WTC11 (cell line): ENCODE measurements around the gene SPHK2.

Source experiments
- GABPB1 ChIP-seq: sonication (generic); formaldehyde crosslinking; IDR thresholded peaks from 2 replicates; pipeline ENCODE4 v1.8.1; 2023; ENCODE audit warnings: mild to moderate bottlenecking, missing genetic modification reagents
- TF ChIP-seq, protein P1 (sequence below): fragments of 200-600 bp; IDR thresholded peaks from 2 replicates; pipeline ENCODE4 v1.8.0; 2022; ENCODE audit warnings: antibody characterized with exemption
- TF ChIP-seq, protein P2 (sequence below): sonication (generic); formaldehyde crosslinking; IDR thresholded peaks from 2 replicates; pipeline ENCODE4 v1.8.0; 2022; ENCODE audit warnings: mild to moderate bottlenecking, missing genetic modification reagents
- TF ChIP-seq, protein P3 (sequence below): sonication (generic); formaldehyde crosslinking; IDR thresholded peaks from 2 replicates; pipeline ENCODE4 v1.8.1; 2023; ENCODE audit warnings: mild to moderate bottlenecking, missing genetic modification reagents
- TF ChIP-seq, protein P4 (sequence below): sonication (generic); formaldehyde crosslinking; IDR thresholded peaks from 2 replicates; pipeline ENCODE4 v1.8.0; 2023; ENCODE audit warnings: missing genetic modification reagents
- TF ChIP-seq, protein P5 (sequence below): sonication (generic); formaldehyde crosslinking; IDR thresholded peaks from 2 replicates; pipeline ENCODE4 v1.8.0; 2022; ENCODE audit warnings: missing genetic modification reagents
- TF ChIP-seq, protein P6 (sequence below): sonication (generic); formaldehyde crosslinking; IDR thresholded peaks from 2 replicates; pipeline ENCODE4 v1.8.0; 2022; ENCODE audit warnings: mild to moderate bottlenecking, missing genetic modification reagents

DNA sequence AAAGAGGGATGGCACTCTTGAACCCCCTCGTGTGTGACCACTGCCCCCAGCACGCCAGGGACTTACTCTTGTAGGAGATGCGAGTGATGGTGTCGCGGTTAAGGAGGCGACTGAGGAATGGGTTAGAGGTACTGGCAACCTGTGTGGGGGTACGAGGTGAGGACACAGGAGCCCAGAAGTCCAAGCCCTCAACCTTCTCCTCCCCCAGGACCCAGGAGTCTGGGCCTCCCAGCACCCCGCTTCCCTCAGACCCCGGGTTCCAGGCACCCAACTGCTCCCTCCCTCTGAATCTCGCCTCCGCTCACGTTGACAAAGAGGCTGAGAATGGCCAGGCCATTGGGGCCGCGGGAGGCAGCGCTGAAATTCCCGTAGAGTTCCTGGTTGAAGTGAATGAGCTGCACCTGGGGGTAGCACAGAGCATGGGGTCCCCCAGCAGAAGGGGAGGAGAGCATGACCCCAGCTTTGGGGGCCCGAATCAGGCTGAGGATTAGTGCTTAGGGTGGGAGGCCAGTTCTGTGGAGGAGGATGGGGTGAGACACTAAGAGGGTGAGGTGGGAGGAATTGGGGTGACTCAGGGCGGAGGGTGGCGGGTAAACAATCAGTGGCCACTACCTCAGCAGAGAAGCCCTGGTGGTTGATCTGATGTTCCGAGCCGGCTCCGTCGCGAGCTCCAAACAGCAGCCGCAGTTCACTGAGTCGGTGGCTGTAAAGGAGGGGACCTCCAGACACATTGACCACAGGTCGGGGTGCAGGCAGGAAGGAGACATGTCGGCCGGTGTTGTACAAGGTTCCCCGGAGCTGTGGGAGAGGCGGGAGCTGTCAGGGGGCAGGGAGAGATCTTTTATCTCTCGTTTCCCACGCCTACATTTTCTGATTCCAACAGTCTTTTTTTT lies 20.4 kb downstream of the SPHK2 start:
- TF ChIP-seq, protein P1, sequence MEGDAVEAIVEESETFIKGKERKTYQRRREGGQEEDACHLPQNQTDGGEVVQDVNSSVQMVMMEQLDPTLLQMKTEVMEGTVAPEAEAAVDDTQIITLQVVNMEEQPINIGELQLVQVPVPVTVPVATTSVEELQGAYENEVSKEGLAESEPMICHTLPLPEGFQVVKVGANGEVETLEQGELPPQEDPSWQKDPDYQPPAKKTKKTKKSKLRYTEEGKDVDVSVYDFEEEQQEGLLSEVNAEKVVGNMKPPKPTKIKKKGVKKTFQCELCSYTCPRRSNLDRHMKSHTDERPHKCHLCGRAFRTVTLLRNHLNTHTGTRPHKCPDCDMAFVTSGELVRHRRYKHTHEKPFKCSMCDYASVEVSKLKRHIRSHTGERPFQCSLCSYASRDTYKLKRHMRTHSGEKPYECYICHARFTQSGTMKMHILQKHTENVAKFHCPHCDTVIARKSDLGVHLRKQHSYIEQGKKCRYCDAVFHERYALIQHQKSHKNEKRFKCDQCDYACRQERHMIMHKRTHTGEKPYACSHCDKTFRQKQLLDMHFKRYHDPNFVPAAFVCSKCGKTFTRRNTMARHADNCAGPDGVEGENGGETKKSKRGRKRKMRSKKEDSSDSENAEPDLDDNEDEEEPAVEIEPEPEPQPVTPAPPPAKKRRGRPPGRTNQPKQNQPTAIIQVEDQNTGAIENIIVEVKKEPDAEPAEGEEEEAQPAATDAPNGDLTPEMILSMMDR = no peak
- TF ChIP-seq, protein P2, sequence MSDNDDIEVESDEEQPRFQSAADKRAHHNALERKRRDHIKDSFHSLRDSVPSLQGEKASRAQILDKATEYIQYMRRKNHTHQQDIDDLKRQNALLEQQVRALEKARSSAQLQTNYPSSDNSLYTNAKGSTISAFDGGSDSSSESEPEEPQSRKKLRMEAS = no peak
- TF ChIP-seq, protein P3, sequence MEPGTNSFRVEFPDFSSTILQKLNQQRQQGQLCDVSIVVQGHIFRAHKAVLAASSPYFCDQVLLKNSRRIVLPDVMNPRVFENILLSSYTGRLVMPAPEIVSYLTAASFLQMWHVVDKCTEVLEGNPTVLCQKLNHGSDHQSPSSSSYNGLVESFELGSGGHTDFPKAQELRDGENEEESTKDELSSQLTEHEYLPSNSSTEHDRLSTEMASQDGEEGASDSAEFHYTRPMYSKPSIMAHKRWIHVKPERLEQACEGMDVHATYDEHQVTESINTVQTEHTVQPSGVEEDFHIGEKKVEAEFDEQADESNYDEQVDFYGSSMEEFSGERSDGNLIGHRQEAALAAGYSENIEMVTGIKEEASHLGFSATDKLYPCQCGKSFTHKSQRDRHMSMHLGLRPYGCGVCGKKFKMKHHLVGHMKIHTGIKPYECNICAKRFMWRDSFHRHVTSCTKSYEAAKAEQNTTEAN (CRISPR knock-in tag) = no peak
- TF ChIP-seq, protein P4, sequence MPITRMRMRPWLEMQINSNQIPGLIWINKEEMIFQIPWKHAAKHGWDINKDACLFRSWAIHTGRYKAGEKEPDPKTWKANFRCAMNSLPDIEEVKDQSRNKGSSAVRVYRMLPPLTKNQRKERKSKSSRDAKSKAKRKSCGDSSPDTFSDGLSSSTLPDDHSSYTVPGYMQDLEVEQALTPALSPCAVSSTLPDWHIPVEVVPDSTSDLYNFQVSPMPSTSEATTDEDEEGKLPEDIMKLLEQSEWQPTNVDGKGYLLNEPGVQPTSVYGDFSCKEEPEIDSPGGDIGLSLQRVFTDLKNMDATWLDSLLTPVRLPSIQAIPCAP = no peak
- TF ChIP-seq GABPB1 (CRISPR knock-in tag) = no peak
- TF ChIP-seq, protein P5, sequence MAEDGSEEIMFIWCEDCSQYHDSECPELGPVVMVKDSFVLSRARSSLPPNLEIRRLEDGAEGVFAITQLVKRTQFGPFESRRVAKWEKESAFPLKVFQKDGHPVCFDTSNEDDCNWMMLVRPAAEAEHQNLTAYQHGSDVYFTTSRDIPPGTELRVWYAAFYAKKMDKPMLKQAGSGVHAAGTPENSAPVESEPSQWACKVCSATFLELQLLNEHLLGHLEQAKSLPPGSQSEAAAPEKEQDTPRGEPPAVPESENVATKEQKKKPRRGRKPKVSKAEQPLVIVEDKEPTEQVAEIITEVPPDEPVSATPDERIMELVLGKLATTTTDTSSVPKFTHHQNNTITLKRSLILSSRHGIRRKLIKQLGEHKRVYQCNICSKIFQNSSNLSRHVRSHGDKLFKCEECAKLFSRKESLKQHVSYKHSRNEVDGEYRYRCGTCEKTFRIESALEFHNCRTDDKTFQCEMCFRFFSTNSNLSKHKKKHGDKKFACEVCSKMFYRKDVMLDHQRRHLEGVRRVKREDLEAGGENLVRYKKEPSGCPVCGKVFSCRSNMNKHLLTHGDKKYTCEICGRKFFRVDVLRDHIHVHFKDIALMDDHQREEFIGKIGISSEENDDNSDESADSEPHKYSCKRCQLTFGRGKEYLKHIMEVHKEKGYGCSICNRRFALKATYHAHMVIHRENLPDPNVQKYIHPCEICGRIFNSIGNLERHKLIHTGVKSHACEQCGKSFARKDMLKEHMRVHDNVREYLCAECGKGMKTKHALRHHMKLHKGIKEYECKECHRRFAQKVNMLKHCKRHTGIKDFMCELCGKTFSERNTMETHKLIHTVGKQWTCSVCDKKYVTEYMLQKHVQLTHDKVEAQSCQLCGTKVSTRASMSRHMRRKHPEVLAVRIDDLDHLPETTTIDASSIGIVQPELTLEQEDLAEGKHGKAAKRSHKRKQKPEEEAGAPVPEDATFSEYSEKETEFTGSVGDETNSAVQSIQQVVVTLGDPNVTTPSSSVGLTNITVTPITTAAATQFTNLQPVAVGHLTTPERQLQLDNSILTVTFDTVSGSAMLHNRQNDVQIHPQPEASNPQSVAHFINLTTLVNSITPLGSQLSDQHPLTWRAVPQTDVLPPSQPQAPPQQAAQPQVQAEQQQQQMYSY (CRISPR knock-in tag) = no peak
- TF ChIP-seq, protein P6, sequence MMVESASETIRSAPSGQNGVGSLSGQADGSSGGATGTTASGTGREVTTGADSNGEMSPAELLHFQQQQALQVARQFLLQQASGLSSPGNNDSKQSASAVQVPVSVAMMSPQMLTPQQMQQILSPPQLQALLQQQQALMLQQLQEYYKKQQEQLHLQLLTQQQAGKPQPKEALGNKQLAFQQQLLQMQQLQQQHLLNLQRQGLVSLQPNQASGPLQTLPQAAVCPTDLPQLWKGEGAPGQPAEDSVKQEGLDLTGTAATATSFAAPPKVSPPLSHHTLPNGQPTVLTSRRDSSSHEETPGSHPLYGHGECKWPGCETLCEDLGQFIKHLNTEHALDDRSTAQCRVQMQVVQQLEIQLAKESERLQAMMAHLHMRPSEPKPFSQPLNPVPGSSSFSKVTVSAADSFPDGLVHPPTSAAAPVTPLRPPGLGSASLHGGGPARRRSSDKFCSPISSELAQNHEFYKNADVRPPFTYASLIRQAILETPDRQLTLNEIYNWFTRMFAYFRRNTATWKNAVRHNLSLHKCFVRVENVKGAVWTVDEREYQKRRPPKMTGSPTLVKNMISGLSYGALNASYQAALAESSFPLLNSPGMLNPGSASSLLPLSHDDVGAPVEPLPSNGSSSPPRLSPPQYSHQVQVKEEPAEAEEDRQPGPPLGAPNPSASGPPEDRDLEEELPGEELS = no peak
